ENCODE measurements around the gene ARSG. TPM values are rescaled to one million over a fixed set of nuclear protein-coding genes. Genes with fewer than 3 reads are reported as not detected.

The ARSG gene
- polyA plus RNA-seq, 1 donor (not counting 4 experiments of a cell fraction or from before 2014, with no cell fraction given), result 0.41 TPM

- FAIRE-seq, result no peak
- Histone ChIP-seq H3K4me3 (ENCODE audit: control insufficient read depth in 2 of 3, extremely low read depth in 1 of 3, insufficient read depth in 2 of 3, low read depth in 1 of 3, low read length in 3 of 3) (no peak overlapping the region), H3K4me1 (ENCODE audit: control insufficient read depth, extremely low read depth, insufficient read depth, low read length) (peaks cover 28% of the 10 kb centered on the region), H3K79me2 (ENCODE audit: control insufficient read depth, insufficient read depth, low read length) (peaks cover 9% of the 10 kb centered on the region), H3K27me3 (ENCODE audit: control insufficient read depth, extremely low read depth, insufficient read depth, low read length) (no peaks in the 10 kb centered on the region), H3K36me3 (ENCODE audit: control insufficient read depth in 2 of 2, extremely low read depth in 1 of 2, insufficient read depth in 2 of 2, low read length in 2 of 2) (peaks cover 7 to 16% of the 10 kb centered on the region in 2 experiments), H3K9me1 (ENCODE audit: control insufficient read depth, extremely low read depth, insufficient read depth, low read length) (no peaks in the 10 kb centered on the region), H4K20me1 (ENCODE audit: control insufficient read depth, extremely low read depth, insufficient read depth, low read length) (no peaks in the 10 kb centered on the region), H3K9me3 (ENCODE audit: control insufficient read depth, low read depth, low read length) (no peaks in the 10 kb centered on the region), H3K27ac (ENCODE audit: control insufficient read depth, insufficient read depth, low read length) (no peak overlapping the region), H2AFZ (ENCODE audit: control insufficient read depth, low read length) (no peak overlapping the region), H3K9ac (ENCODE audit: control insufficient read depth, extremely low read depth, insufficient read depth, low read length) (no peak overlapping the region), H3K4me2 (ENCODE audit: control insufficient read depth, extremely low read depth, insufficient read depth, low read depth, low read length) (no peak overlapping the region)
- dilution Hi-C loops (cut with MboI; ENCODE audit: extremely low pct_ligation_motif_present, low sequenced_read_pairs), result no loop called here
- no peak for TF ChIP-seq EZH2 (IDR thresholded peaks at IDR 0.05; ENCODE audit: low read length)
- no peak for TF ChIP-seq CTCF (optimal IDR thresholded peaks at IDR 0.05 in 1 of 3, IDR thresholded peaks at IDR 0.05 in 1 of 3, conservative IDR thresholded peaks at IDR 0.05 in 1 of 3; ENCODE audit: extremely low read depth in 1 of 3, insufficient read depth in 2 of 3, low read length in 3 of 3)
- no peak for DNase-seq (ENCODE audit: low read depth, low spot score)
Measured at GRCh38 chr17:68453991-68454665, 162.8 kb downstream of the ARSG start.

GRCh38 chr17:68455901-68456338 is 164.6 kb downstream of the ARSG start:
- peaks cover 0 to 6% of the 10 kb centered on the region in 2 experiments for H3K36me3 ChIP-seq (ENCODE audit: control insufficient read depth in 2 of 2, extremely low read depth in 1 of 2, insufficient read depth in 2 of 2, low read length in 2 of 2)
- H3K4me1 ChIP-seq (ENCODE audit: control insufficient read depth, extremely low read depth, insufficient read depth, low read length), result peaks cover 32% of the 10 kb centered on the region
- DNase-seq (ENCODE audit: low read depth, low spot score), result no peak
- dilution Hi-C loops (cut with MboI; ENCODE audit: extremely low pct_ligation_motif_present, low sequenced_read_pairs), result no loop called here
- H4K20me1 ChIP-seq (ENCODE audit: control insufficient read depth, extremely low read depth, insufficient read depth, low read length), result no peaks in the 10 kb centered on the region
- H3K9me1 ChIP-seq (ENCODE audit: control insufficient read depth, extremely low read depth, insufficient read depth, low read length), result no peaks in the 10 kb centered on the region
- H3K27ac ChIP-seq (ENCODE audit: control insufficient read depth, insufficient read depth, low read length), result peak overlapping the region; percentile 77
- TF ChIP-seq CTCF (optimal IDR thresholded peaks at IDR 0.05 in 1 of 3, IDR thresholded peaks at IDR 0.05 in 1 of 3, conservative IDR thresholded peaks at IDR 0.05 in 1 of 3; ENCODE audit: extremely low read depth in 1 of 3, insufficient read depth in 2 of 3, low read length in 3 of 3), result no peak
- no peak for TF ChIP-seq EZH2 (IDR thresholded peaks at IDR 0.05; ENCODE audit: low read length)
- peak overlapping the region; percentile 68 to 81 (median 72) for H3K4me3 ChIP-seq (ENCODE audit: control insufficient read depth in 2 of 3, extremely low read depth in 1 of 3, insufficient read depth in 2 of 3, low read depth in 1 of 3, low read length in 3 of 3)
- H3K4me2 ChIP-seq (ENCODE audit: control insufficient read depth, extremely low read depth, insufficient read depth, low read depth, low read length), result peak overlapping the region; percentile 66
- H3K9me3 ChIP-seq (ENCODE audit: control insufficient read depth, low read depth, low read length), result no peaks in the 10 kb centered on the region
- H3K9ac ChIP-seq (ENCODE audit: control insufficient read depth, extremely low read depth, insufficient read depth, low read length), result peak overlapping the region; percentile 84
- peaks cover 9% of the 10 kb centered on the region for H3K79me2 ChIP-seq (ENCODE audit: control insufficient read depth, insufficient read depth, low read length)
- no peaks in the 10 kb centered on the region for H3K27me3 ChIP-seq (ENCODE audit: control insufficient read depth, extremely low read depth, insufficient read depth, low read length)
- FAIRE-seq, result peak; percentile 67
- H2AFZ ChIP-seq (ENCODE audit: control insufficient read depth, low read length), result no peak overlapping the region
